ENCODE data around the gene TGFB2. TPM values are rescaled to one million over a fixed set of nuclear protein-coding genes. Genes with fewer than 3 reads are reported as not detected.

Gene TGFB2
- polyA plus RNA-seq, 1 donor (not counting 4 experiments of a cell fraction or from before 2014, with no cell fraction given), result 21.5 TPM

DNA sequence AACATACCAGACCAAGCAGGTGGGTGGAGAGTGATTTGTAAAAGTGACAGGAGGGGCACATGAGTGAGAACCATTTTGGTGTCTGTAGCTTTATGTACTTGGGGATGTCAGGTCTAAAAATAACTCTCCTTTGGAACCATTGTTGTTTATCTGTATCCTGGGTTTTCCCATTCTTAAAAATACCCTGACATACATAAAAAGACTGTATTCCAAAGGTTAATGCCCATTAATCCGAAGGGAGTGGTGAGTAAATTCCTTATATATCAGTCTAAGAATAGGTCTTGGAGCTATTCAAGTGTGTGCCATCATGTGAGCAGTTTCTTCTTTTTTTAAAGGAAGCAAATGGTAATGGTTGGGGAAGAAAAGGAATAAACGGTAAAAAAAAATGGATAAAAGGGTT is 117.5 kb downstream of the TGFB2 start:
- Histone ChIP-seq H3K9ac (ENCODE audit: control insufficient read depth, extremely low read depth, insufficient read depth, low read length) (no peak overlapping the region), H3K4me3 (ENCODE audit: control insufficient read depth in 2 of 3, extremely low read depth in 1 of 3, insufficient read depth in 2 of 3, low read depth in 1 of 3, low read length in 3 of 3) (no peak overlapping the region), H3K36me3 (ENCODE audit: control insufficient read depth in 2 of 2, extremely low read depth in 1 of 2, insufficient read depth in 2 of 2, low read length in 2 of 2) (no peaks in the 10 kb centered on the region), H3K9me3 (ENCODE audit: control insufficient read depth, low read depth, low read length) (no peaks in the 10 kb centered on the region), H3K27ac (ENCODE audit: control insufficient read depth, insufficient read depth, low read length) (no peak overlapping the region), H3K4me2 (ENCODE audit: control insufficient read depth, extremely low read depth, insufficient read depth, low read depth, low read length) (no peak overlapping the region), H3K79me2 (ENCODE audit: control insufficient read depth, insufficient read depth, low read length) (no peaks in the 10 kb centered on the region), H4K20me1 (ENCODE audit: control insufficient read depth, extremely low read depth, insufficient read depth, low read length) (no peaks in the 10 kb centered on the region), H2AFZ (ENCODE audit: control insufficient read depth, low read length) (peak overlapping the region; percentile 3), H3K27me3 (ENCODE audit: control insufficient read depth, extremely low read depth, insufficient read depth, low read length) (no peaks in the 10 kb centered on the region), H3K4me1 (ENCODE audit: control insufficient read depth, extremely low read depth, insufficient read depth, low read length) (peaks cover 23% of the 10 kb centered on the region), H3K9me1 (ENCODE audit: control insufficient read depth, extremely low read depth, insufficient read depth, low read length) (no peaks in the 10 kb centered on the region)
- dilution Hi-C loops (cut with MboI; ENCODE audit: extremely low pct_ligation_motif_present, low sequenced_read_pairs), result no loop called here
- no peak for FAIRE-seq
- no peak for TF ChIP-seq EZH2 (IDR thresholded peaks at IDR 0.05; ENCODE audit: low read length)
- TF ChIP-seq, protein P1, sequence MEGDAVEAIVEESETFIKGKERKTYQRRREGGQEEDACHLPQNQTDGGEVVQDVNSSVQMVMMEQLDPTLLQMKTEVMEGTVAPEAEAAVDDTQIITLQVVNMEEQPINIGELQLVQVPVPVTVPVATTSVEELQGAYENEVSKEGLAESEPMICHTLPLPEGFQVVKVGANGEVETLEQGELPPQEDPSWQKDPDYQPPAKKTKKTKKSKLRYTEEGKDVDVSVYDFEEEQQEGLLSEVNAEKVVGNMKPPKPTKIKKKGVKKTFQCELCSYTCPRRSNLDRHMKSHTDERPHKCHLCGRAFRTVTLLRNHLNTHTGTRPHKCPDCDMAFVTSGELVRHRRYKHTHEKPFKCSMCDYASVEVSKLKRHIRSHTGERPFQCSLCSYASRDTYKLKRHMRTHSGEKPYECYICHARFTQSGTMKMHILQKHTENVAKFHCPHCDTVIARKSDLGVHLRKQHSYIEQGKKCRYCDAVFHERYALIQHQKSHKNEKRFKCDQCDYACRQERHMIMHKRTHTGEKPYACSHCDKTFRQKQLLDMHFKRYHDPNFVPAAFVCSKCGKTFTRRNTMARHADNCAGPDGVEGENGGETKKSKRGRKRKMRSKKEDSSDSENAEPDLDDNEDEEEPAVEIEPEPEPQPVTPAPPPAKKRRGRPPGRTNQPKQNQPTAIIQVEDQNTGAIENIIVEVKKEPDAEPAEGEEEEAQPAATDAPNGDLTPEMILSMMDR (optimal IDR thresholded peaks at IDR 0.05 in 1 of 3, IDR thresholded peaks at IDR 0.05 in 1 of 3, conservative IDR thresholded peaks at IDR 0.05 in 1 of 3; ENCODE audit: extremely low read depth in 1 of 3, insufficient read depth in 2 of 3, low read length in 3 of 3), result no peak
- no peak for DNase-seq (ENCODE audit: low read depth, low spot score)

DNA sequence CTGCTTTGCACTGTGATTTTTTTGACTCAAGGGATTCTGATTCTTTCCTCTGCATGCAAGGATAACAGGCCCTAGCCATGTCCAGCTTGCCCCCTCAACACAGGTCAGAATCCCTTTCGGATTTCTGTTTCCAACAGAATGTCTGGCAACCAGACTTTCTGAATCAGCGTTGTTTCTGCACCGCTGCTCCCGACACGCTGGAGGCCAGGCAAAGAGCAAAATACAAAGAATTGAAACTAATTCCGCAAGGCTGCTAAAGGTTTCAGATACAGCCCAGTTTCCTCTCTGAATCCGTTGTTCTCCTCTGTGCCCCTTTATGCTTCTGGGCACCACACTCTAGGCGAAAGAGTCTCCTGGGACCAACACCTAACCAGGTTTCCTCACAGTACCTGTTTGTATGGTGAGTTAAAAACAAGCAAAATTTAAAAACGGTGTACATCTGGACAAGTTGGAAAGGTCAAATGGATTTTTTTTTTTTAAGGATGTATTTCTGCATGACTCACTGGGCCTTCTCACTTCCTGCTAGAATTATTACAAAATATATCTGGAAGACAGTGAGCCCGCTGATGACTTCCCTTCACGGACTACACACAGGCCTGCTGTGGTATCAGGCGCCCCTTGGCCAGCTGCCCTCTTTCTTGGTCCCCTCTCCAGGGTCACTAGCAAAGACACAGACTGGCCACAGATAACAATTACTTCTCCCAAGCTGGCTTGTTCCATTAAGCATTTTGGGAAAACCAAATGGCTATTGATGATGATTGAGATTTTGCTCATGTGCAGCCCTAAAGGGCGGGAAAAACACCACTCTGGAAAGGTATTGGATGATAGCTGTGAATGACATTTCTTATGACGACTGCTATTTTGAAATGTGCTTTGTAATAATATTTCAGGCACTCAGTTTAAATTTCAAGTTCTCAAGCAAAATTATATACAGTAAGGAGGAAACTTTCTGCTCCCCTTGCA is 118.3 kb downstream of the TGFB2 start:
- H3K27me3 ChIP-seq (ENCODE audit: control insufficient read depth, extremely low read depth, insufficient read depth, low read length), result no peaks in the 10 kb centered on the region
- H3K4me2 ChIP-seq (ENCODE audit: control insufficient read depth, extremely low read depth, insufficient read depth, low read depth, low read length), result no peak overlapping the region
- dilution Hi-C loops (cut with MboI; ENCODE audit: extremely low pct_ligation_motif_present, low sequenced_read_pairs), result no loop called here
- no peak overlapping the region for H3K27ac ChIP-seq (ENCODE audit: control insufficient read depth, insufficient read depth, low read length)
- peaks cover 23% of the 10 kb centered on the region for H3K4me1 ChIP-seq (ENCODE audit: control insufficient read depth, extremely low read depth, insufficient read depth, low read length)
- no peaks in the 10 kb centered on the region for H4K20me1 ChIP-seq (ENCODE audit: control insufficient read depth, extremely low read depth, insufficient read depth, low read length)
- no peak overlapping the region for H3K4me3 ChIP-seq (ENCODE audit: control insufficient read depth in 2 of 3, extremely low read depth in 1 of 3, insufficient read depth in 2 of 3, low read depth in 1 of 3, low read length in 3 of 3)
- no peaks in the 10 kb centered on the region for H3K9me3 ChIP-seq (ENCODE audit: control insufficient read depth, low read depth, low read length)
- no peak overlapping the region for H3K9ac ChIP-seq (ENCODE audit: control insufficient read depth, extremely low read depth, insufficient read depth, low read length)
- DNase-seq (ENCODE audit: low read depth, low spot score) (no peak), FAIRE-seq (peak; percentile 13)
- H2AFZ ChIP-seq (ENCODE audit: control insufficient read depth, low read length), result peak overlapping the region; percentile 23
- H3K36me3 ChIP-seq (ENCODE audit: control insufficient read depth in 2 of 2, extremely low read depth in 1 of 2, insufficient read depth in 2 of 2, low read length in 2 of 2), result no peaks in the 10 kb centered on the region
- TF ChIP-seq, protein P1 (optimal IDR thresholded peaks at IDR 0.05 in 1 of 3, IDR thresholded peaks at IDR 0.05 in 1 of 3, conservative IDR thresholded peaks at IDR 0.05 in 1 of 3; ENCODE audit: extremely low read depth in 1 of 3, insufficient read depth in 2 of 3, low read length in 3 of 3), result no peak
- TF ChIP-seq EZH2 (IDR thresholded peaks at IDR 0.05; ENCODE audit: low read length), result no peak
- no peaks in the 10 kb centered on the region for H3K79me2 ChIP-seq (ENCODE audit: control insufficient read depth, insufficient read depth, low read length)
- no peaks in the 10 kb centered on the region for H3K9me1 ChIP-seq (ENCODE audit: control insufficient read depth, extremely low read depth, insufficient read depth, low read length)

All from keratinocyte (primary cell).